Measurements from ENCODE around the gene PLCH1. TPM values are rescaled to one million over a fixed set of nuclear protein-coding genes. Genes with fewer than 3 reads are reported as not detected.
"Not testable (repeated sequence)": the region's sequence is repeated elsewhere in the genome, so short reads cannot be mapped to it uniquely, and the experiment has no call there.

Gene PLCH1
- total RNA-seq, 2 experiments from 2014 or later = 0.08 to 0.20 TPM

DNA sequence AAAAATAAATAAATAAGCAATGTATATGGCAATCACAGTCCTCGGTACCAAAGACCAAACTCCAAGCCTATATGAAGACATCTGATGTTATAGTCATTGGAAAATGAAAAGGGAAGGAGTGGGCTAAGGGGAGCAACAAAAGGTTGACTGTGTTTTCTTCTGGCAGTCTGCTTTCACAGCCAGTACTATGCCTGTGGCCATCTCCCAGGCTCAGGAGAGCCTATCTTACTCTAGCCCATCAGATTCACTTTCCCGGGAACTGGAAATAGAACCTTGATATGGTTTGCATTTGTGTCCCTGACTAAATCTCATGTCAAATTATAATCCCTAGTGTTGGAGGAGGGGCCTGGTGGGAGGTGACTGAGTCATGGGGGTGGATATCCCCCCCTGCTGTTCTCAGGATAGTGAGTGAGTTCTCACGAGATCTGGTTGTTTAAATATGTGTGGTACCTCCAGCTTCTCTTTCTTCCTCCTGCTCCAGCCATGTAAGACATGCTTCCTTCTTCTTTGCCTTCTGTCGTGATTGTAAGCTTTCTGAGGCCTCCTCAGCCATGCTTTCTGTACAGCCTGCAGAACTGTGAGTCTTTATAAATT, 105.3 kb downstream of the PLCH1 start:
- Mint-ChIP-seq H3K9me3 (no peaks in the 10 kb centered on the region), H3K27ac (no peak overlapping the region), H3K27me3 (no peaks in the 10 kb centered on the region)

DNA sequence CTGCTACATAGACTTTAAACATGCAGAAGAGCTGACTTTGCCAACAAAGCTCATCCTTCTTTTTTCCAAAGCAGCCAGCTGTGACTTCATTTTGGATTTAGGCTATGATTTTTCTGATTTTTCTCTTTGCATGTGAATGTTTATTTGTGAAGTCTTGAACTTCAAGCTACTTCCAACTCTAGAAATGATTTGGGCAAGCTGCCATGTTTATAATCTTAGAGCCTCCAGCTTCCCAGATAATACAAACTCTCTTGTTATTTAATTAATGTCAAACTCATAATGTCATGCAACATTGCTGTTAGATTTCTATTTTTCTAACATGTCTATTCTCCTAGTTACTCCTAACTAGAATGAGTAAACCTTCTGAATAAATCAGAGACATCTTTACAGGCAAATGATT, 106.4 kb downstream of the PLCH1 start:
- DNase-seq; H3K27me3 Mint-ChIP-seq; H3K4me1 Mint-ChIP-seq; CTCF ChIA-PET; H3K4me3 Mint-ChIP-seq; POLR2A ChIA-PET; H3K27ac Mint-ChIP-seq; H3K36me3 Mint-ChIP-seq (ENCODE audit: low read depth); H3K9me3 Mint-ChIP-seq: not testable (repeated sequence)

More for the DNA sequence above, 105.3 kb downstream of the PLCH1 start:
- Mint-ChIP-seq H3K4me1 (no peaks in the 10 kb centered on the region), H3K4me3 (no peak overlapping the region), H3K36me3 (ENCODE audit: low read depth) (no peaks in the 10 kb centered on the region)
- no peak for DNase-seq
- ChIA-PET CTCF (no interaction called here), POLR2A (no interaction called here)

- DNase-seq = no peak
- ChIA-PET POLR2A (no interaction called here), CTCF (no interaction called here)
- Mint-ChIP-seq H3K36me3 (ENCODE audit: low read depth) (no peaks in the 10 kb centered on the region), H3K27me3 (no peaks in the 10 kb centered on the region), H3K9me3 (no peaks in the 10 kb centered on the region), H3K4me3 (no peak overlapping the region), H3K4me1 (no peaks in the 10 kb centered on the region), H3K27ac (no peak overlapping the region)
Measured at GRCh38 chr3:155637567-155637966, 107.3 kb downstream of the PLCH1 start.

GRCh38 chr3:155635056-155635455, 109.8 kb downstream of the PLCH1 start:
- no peaks in the 10 kb centered on the region for H3K9me3 Mint-ChIP-seq
- CTCF ChIA-PET = no interaction called here
- no peak for DNase-seq
- POLR2A ChIA-PET = no interaction called here
- H3K27ac Mint-ChIP-seq = no peak overlapping the region
- no peaks in the 10 kb centered on the region for H3K36me3 Mint-ChIP-seq (ENCODE audit: low read depth)
- no peaks in the 10 kb centered on the region for H3K4me1 Mint-ChIP-seq
- no peak overlapping the region for H3K4me3 Mint-ChIP-seq
- H3K27me3 Mint-ChIP-seq = peaks cover 2% of the 10 kb centered on the region

GRCh38 chr3:155634121-155634719, 110.7 kb downstream of the PLCH1 start:
- Mint-ChIP-seq H3K36me3 (ENCODE audit: low read depth) (no peaks in the 10 kb centered on the region), H3K27ac (no peak overlapping the region), H3K4me3 (no peak overlapping the region), H3K27me3 (peaks cover 2% of the 10 kb centered on the region), H3K4me1 (no peaks in the 10 kb centered on the region), H3K9me3 (no peaks in the 10 kb centered on the region)
- no peak for DNase-seq
- CTCF ChIA-PET = no interaction called here
- POLR2A ChIA-PET = no interaction called here

GRCh38 chr3:155631323-155632019, 113.4 kb downstream of the PLCH1 start:
- Mint-ChIP-seq H3K4me1 (no peaks in the 10 kb centered on the region), H3K36me3 (ENCODE audit: low read depth) (no peaks in the 10 kb centered on the region), H3K27me3 (peaks cover 2% of the 10 kb centered on the region), H3K27ac (no peak overlapping the region), H3K4me3 (no peak overlapping the region), H3K9me3 (no peaks in the 10 kb centered on the region)
- DNase-seq = no peak
- ChIA-PET POLR2A (no interaction called here), CTCF (interaction anchor here (0.7 kb wide), 1 partner anchor 143 kb away, joined by 3 read pairs; no protein-coding TSS in a partner anchor)

- no peak overlapping the region for H3K27ac Mint-ChIP-seq
- no peak for DNase-seq
- CTCF ChIA-PET = no interaction called here
- H3K9me3 Mint-ChIP-seq = no peaks in the 10 kb centered on the region
- POLR2A ChIA-PET = no interaction called here
- H3K27me3 Mint-ChIP-seq = peaks cover 2% of the 10 kb centered on the region
- no peaks in the 10 kb centered on the region for H3K36me3 Mint-ChIP-seq (ENCODE audit: low read depth)
- H3K4me1 Mint-ChIP-seq = no peaks in the 10 kb centered on the region
- H3K4me3 Mint-ChIP-seq = no peak overlapping the region
Measured at GRCh38 chr3:155629556-155629955, 115.3 kb downstream of the PLCH1 start.

- no peak for DNase-seq
- Mint-ChIP-seq H3K27me3 (peaks cover 2% of the 10 kb centered on the region), H3K9me3 (no peaks in the 10 kb centered on the region), H3K36me3 (ENCODE audit: low read depth) (no peaks in the 10 kb centered on the region), H3K4me3 (no peak overlapping the region), H3K4me1 (no peaks in the 10 kb centered on the region), H3K27ac (no peak overlapping the region)
- ChIA-PET POLR2A (no interaction called here), CTCF (no interaction called here)
Measured at GRCh38 chr3:155629056-155629455, 115.8 kb downstream of the PLCH1 start.

- H3K4me3 Mint-ChIP-seq; H3K36me3 Mint-ChIP-seq (ENCODE audit: low read depth); POLR2A ChIA-PET; H3K9me3 Mint-ChIP-seq; H3K27ac Mint-ChIP-seq; CTCF ChIA-PET; DNase-seq; H3K4me1 Mint-ChIP-seq; H3K27me3 Mint-ChIP-seq: not testable (repeated sequence)
Measured at GRCh38 chr3:155622647-155623046, 122.2 kb downstream of the PLCH1 start.

DNA sequence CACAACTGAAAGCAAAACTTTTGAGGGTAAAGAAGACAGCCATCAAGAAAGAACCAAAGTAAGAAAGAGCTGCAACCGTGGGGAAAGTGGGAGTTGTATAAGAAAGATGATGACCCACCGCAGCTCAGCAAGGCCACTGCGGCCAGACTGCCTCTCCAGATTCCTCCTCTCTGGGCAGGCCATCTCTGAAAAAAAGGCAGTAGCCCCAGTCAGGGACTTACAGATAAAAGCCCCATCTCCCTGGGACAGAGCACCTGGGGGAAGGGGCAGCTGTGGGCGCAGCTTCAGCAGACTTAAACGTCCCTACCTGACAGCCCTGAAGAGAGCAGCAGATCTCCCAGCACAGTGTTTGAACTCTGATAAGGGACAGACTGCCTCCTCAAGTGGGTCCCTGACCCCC, 124.3 kb downstream of the PLCH1 start:
- H3K36me3 Mint-ChIP-seq (ENCODE audit: low read depth); H3K27ac Mint-ChIP-seq; CTCF ChIA-PET; DNase-seq; H3K27me3 Mint-ChIP-seq; POLR2A ChIA-PET; H3K4me1 Mint-ChIP-seq; H3K9me3 Mint-ChIP-seq; H3K4me3 Mint-ChIP-seq: not testable (repeated sequence)

DNA sequence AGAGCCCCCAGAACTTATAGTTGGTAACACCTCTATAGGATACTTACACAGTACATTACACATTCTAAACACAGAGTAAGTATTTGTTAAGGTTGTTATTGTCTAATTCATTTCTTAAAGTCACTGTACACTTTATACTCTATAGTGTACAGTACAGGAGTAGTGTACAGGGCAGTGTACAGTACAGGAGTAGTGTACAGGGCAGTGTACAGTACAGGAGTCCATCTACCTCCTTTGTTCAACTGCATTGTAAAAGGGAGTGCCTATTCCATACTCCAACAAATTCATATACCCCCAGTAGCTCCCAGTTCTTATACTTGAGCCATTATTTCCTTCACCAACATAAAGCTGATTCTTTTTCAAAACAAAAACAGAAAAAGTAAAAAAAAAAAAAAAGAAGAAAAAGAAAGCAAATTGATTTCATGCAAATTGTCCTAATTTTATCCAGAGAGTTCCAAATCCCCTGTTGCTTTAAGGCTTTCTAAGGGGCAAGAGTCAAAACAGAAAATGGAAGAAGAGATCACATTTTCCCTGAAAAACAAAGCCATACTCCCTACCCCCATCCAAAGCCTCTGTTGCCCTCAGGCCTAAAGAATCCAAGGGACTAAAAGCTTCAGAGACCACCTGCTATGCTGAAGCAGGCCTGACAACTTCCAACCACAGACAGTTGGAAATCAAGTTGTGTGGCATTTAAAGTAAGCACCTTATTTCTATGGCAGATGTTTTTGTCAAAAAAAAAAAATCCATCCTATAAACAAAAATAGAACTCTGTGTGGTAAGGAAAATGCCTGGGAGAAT, 125.6 kb downstream of the PLCH1 start:
- Mint-ChIP-seq H3K4me1 (no peaks in the 10 kb centered on the region), H3K4me3 (no peak overlapping the region), H3K27me3 (no peaks in the 10 kb centered on the region), H3K9me3 (peaks cover 3% of the 10 kb centered on the region), H3K27ac (no peak overlapping the region), H3K36me3 (ENCODE audit: low read depth) (no peaks in the 10 kb centered on the region)
- no peak for DNase-seq
- CTCF ChIA-PET = no interaction called here
- POLR2A ChIA-PET = no interaction called here

DNA sequence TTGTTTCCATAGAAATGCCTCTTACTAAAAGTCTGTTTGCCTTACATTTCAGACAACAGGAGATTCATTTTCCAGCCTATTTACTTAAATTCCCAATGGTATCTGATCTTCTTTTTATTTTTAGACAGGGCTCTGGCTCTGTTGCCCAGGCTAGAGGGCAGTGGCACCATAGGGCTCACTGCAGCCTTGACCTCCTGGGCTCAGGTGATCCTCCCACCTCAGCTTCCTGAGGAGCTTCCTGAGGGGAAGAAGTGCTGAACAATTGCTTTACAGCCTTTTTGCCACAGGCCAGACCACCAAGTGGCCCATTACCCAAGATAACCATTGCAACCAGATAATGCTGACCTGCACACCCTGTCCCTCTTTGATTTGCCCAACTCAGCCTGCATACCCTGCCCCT, 126.3 kb downstream of the PLCH1 start:
- no peak overlapping the region for H3K4me3 Mint-ChIP-seq
- CTCF ChIA-PET = no interaction called here
- H3K4me1 Mint-ChIP-seq = no peaks in the 10 kb centered on the region
- no peaks in the 10 kb centered on the region for H3K27me3 Mint-ChIP-seq
- no peaks in the 10 kb centered on the region for H3K36me3 Mint-ChIP-seq (ENCODE audit: low read depth)
- H3K27ac Mint-ChIP-seq = no peak overlapping the region
- H3K9me3 Mint-ChIP-seq = peaks cover 3% of the 10 kb centered on the region
- POLR2A ChIA-PET = no interaction called here
- no peak for DNase-seq

DNA sequence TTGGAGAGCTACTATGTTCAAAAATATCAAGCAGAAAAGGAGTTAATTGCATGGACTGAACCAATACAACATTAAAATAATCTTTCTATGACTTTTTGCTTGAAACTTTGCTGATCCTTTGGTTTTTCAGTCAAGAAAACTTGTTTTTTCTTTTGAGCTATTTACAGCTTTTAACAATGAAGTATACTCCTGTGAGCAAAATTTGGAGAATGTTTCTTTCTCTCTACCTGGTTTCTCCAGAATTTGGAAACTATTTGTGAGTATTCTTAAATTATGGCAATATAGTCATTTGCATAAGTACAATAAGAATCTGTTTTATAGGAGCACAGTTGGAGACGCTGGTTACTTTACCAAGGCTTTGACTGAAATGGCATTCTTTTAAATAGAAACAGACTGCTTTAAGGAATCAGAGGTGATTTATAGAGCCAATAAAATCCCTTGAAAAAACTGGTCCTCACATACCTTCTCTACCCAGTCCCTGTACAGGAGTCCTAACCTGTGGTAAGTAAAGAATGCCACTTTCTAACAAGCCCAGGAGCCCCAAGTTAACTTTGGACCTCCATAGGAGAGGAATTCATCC, 127.4 kb downstream of the PLCH1 start:
- Mint-ChIP-seq H3K4me3 (no peak overlapping the region), H3K4me1 (no peaks in the 10 kb centered on the region), H3K36me3 (ENCODE audit: low read depth) (no peaks in the 10 kb centered on the region), H3K27me3 (no peaks in the 10 kb centered on the region), H3K9me3 (peaks cover 3% of the 10 kb centered on the region), H3K27ac (no peak overlapping the region)
- no peak for DNase-seq
- POLR2A ChIA-PET = no interaction called here
- CTCF ChIA-PET = no interaction called here
